NCI-H1436 treated with DMSO at 0.1 percent for 48 hours (cell line): Measurements from ENCODE around the gene PPARGC1A.

ENCODE experiments used
- DNase-seq: peaks from one replicate; lab custom pipeline; 2025; lab: John Stamatoyannopoulos, UW

PPARGC1A gene

DNA sequence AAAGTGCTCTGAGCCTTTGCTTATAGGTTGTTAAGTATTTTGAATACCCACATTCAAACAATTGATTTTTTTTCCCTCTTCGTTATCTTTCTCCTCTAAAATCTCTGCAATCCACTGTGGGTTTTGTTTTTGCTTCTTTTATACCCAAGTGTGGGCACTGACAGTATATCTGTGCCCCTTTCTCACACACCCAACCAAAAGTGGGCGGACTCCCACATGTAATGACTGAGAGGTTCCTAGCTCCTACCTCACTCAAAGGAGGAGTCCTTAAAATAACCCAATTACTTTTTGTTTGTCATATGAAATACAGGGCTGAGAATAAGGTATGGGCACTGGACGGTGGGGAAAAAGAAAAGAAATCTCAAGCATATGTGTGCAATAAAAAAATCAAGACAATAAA, 51.7 kb downstream of the PPARGC1A start:
- DNase-seq, result no peak

- DNase-seq, result no peak
Observed at GRCh38 chr4:23837371-23837770, 52.5 kb downstream of the PPARGC1A start.

- no peak for DNase-seq
Observed at GRCh38 chr4:23835774-23836478, 53.9 kb downstream of the PPARGC1A start.

DNA sequence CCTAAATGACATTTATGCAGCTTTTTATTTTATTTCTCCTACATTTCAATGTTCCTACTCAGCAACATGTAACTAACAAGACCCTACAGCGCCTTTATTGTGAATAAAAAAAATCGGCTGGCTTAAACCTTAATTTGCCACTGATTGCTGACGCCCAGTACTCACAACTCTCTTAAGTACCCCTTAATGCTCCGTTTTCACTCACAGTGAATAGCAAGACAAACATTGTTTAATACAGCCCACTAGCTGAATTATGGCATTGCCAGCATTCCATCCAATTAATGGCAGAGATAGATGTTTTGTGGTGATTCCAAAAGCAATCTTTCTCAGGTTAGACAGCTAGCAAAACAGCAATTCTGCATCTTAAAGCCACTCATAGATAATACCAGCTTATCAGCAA, 61.1 kb downstream of the PPARGC1A start:
- peak; percentile 24 for DNase-seq

- DNase-seq, result no peak
Observed at GRCh38 chr4:23828020-23828715, 61.7 kb downstream of the PPARGC1A start.

- DNase-seq, result no peak
Observed at GRCh38 chr4:23822181-23822580, 67.7 kb downstream of the PPARGC1A start.

DNA sequence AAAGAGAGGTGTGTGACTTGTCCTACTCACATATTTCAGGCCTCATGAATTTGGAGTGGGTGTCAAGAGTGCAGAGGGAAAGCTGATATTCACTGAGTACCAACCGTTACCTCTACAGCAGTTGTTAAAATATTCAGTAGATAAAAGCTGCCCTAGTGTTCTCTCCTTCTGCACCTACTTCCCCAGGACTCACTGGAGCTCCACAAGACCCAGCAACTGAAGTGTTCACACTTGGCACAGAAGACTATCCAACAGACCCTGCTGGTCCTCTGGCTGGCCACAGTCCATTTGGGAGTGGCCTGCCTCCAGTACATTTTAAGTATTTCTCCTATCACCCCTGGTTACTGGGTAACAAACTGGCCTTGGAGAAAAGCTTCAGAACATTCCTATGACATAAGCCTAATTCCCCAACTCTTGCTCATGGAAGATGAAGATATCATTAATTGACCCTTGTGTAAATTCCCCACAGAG, 70.8 kb downstream of the PPARGC1A start:
- DNase-seq, result no peak

DNA sequence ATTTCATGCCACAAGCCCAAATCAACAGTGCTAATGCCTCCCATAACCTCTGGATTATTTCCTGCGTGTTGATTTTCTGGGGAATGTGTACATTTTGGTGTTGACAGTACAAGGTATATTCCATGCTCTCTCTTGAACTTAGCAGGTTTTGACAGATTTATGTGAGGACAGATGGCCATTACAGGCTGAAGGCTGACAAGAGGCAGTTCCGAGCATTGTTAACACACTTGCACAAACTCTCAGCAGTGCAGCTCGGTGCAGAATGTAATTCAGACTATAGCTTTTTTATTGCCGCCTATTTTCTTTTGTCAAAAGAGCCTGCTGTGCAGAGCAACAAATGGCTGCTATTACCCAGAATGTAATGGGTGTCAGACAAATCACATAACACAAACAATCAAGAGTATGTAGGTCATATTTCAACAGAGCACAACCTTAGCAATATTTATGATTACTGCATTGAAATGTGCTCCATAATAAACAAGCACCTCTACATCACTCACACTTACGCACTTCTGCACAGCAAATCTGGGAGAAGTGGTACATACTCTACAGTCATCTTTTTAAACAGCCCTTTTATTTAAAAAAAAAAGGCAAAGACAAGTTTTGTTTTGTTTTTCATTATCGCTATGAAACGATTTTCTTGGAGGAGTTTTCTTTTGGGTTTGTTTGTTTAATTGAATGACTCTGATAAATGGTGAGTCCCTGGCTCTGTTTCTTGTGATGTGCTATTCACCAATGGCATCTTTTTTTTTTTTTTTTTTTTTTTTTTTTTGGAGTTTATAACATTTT, 71.6 kb downstream of the PPARGC1A start:
- DNase-seq, result peak; percentile 49

- DNase-seq, result no peak
Observed at GRCh38 chr4:23814996-23815660, 74.7 kb downstream of the PPARGC1A start.

DNA sequence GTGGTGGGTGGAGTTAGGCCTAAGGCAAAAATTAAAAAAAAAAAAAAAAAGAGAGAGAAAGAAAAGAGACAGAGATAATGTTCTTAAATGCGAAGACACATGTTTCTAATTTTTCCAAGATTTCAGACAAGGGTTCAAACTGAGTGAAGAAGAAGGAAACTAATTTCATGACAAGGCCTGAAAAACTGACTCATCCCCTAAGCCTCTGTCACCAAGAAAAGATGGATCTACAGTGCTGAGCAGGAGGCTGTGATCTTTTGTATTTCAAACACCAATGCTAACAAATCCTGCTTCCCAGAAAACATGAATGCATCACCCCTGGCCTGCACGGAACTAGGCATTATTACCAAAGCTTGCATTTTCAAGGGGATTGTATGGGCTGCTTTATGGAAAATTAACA, 75.3 kb downstream of the PPARGC1A start:
- DNase-seq, result no peak

DNA sequence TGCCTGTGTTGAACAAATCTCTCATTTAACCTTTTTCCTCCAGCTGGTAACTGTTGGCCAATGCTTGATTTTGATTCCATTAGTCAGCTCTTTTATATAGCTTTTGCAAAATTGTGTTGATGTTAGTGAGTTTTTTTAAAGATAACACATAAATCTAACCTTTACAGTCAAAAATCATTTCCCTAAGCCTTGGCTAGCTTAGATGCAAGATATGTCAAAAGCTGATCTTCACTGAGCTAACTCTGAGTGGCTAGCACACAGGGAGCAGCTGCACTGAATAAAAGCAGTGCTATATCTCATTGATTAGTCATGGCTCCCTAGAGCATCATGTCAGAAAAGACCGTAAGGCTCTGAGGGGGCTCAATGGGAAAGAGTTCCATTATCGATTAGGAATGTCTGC, 78.7 kb downstream of the PPARGC1A start:
- DNase-seq, result no peak

DNA sequence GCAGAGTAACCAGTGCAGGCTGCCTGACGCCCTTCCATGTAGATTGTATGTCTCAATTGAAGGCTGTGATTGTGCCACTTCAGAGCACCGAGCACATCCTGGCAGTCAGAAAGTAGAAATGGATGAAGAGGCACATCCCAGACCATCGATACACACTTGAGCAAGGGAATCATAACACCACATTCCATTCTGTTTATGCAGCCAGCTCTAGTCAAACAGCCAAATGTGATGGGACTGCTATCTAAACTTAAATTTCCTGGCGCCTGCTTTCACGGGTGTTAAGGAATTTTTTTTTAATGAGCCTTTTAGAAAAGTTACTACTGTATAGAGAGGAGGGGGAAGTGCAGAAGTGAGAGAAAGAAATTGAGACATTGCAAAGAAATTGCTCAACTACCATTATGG, 84.4 kb downstream of the PPARGC1A start:
- no peak for DNase-seq

- DNase-seq, result no peak
Observed at GRCh38 chr4:23789762-23790161, 100.1 kb downstream of the PPARGC1A start.

DNA sequence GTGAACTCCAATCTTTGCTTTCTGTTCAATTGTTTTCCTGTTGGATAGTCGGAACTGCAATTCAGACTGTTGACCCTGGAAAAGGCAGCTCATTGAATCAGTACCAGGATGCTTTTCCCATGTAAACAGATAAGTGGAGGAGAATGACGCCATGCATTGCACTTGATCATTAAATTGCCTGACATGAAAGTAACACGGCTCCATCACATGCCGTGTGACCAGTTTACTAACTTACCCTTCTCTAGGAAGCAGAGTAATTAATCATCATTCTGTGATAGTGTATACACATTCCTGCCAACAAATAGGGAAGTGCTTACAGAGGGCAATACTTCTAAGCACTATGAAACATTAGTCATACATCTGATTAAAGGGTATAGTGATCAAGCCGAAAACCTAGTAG, 101.4 kb downstream of the PPARGC1A start:
- no peak for DNase-seq

DNA sequence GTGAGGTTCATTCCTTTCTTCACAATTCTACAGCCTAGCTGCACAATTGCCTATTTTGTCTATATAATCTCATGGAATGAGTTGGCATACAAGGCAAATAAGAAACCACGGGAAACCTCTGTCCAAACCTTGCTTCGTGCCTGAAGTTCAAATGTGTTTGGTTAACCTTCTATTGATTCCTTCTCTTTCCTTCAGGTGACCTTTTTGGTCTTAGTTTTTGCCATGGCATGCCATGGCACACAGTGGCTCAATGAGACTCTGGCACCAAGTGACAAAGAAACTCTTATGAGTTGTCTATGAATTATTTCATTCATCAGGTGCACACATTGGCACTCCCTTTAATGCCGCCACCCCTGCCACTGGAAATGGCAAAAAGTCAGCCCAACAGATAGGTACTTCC, 101.8 kb downstream of the PPARGC1A start:
- DNase-seq, result no peak

GRCh38 chr4:23782778-23783437, 106.9 kb downstream of the PPARGC1A start:
- DNase-seq, result no peak

- no peak for DNase-seq
Observed at GRCh38 chr4:23779839-23780238, 110.0 kb downstream of the PPARGC1A start.

DNA sequence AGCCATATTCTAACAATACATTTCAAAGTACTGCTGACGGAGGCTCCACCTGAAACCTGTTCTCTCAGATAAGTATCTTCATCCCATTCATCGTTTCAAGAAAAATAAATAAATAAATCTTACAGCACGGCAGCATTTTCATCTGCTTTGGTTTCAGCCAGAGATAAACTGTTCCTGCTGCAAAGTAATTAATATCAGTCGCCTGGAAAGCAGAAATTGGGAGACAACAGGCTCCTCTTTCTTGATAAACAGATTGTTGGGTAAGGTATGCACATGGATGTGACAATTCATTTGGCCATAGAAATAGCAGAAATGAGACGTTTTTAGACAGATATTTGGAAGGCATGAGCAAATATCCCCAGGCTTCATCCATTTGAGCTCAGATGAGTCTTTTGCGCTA, 110.4 kb downstream of the PPARGC1A start:
- DNase-seq, result no peak

DNA sequence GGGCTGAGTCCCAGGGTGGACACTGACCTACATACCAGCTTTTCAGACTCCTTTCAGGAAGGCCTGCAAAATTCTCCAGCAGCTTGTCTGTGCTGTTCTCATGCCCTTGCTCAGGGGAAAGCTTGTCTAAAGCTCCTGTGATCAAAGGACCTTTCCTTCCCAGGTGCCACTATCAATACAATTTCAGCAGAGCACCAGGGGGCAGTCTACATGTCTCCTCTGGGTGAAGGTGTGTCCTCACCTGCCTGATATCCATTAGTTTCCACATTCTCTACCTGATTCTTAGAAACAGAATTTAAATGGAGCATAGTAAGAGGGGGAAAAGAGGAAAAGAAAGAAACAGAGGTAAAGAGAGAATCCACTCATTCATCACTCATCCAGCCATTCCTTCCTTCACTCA, 114.2 kb downstream of the PPARGC1A start:
- no peak for DNase-seq

DNA sequence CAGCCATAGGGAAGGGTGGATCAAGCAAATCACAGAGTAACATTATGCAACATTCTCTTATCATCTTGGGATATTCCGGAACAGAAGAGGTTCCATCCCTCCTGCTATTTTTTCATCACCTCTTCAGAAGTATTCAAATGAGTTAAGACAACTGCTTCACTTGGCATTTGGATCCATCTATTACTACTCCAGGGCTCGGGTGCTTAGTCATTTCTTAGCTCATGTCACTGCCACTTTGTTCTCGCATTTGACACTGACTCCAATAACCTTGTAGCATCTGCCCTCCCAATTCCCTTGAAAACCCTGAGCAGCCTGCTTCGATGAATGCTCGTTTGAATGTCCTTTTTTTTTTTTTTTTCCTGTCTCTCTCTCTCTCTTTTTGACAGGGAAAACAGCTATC, 114.9 kb downstream of the PPARGC1A start:
- DNase-seq, result no peak

- DNase-seq, result no peak
Observed at GRCh38 chr4:23773884-23774636, 115.8 kb downstream of the PPARGC1A start.
